ENCODE measurements around the gene JPH2. TPM values are rescaled to one million over a fixed set of nuclear protein-coding genes. Genes with fewer than 3 reads are reported as not detected.

The JPH2 gene
- total RNA-seq, 1 experiment from 2014 or later, result 0.81 TPM

DNA sequence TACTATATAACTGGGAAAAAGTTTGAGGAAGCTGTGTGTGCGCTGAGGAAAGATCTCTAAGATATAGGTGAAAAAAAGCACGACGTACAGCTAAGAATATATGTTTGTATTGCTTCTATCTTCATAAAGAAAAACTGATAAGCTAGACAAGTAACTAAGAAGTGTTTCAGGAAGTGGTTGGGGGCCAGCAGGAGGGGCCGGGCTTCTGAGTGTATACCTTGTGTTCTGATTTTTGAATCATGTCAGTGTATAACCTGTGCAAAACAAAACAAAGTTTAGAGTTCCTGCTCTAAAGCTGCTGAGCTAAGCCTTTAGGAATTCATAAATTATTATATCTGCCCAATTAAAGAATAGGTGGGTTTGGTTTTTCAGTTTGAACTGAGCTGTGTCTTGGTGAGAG is 31.5 kb upstream of the JPH2 start:
- ATAC-seq (no peak), DNase-seq (ENCODE audit: low spot score) (no peak)
- ChIA-PET POLR2A (interaction anchor here (0.9 kb wide), 1 partner anchor 8 kb away, joined by 4 read pairs; the partner anchor contains the start of gene OSER1), CTCF (interaction anchor here (0.9 to 5.2 kb wide), 15 partner anchors 13 to 257 kb away, joined by 3 to 85 read pairs (median 12); partner anchors contain the start of genes FITM2, GDAP1L1 and TTPAL)
- Mint-ChIP-seq H3K36me3 (no peaks in the 10 kb centered on the region), H3K27ac (no peak overlapping the region), H3K4me3 (no peak overlapping the region), H3K4me1 (peaks cover 28% of the 10 kb centered on the region), H3K9me3 (no peaks in the 10 kb centered on the region), H3K27me3 (ENCODE audit: low read depth) (no peaks in the 10 kb centered on the region)
- TF ChIP-seq ZNF219 (CRISPR knock-in tag; IDR thresholded peaks at IDR 0.05; ENCODE audit: borderline replicate concordance) (no peak), ZNF281 (CRISPR knock-in tag; IDR thresholded peaks at IDR 0.05) (no peak), HMGA2 (CRISPR knock-in tag; IDR thresholded peaks at IDR 0.05) (no peak), ZNF671 (CRISPR knock-in tag; IDR thresholded peaks at IDR 0.05) (no peak), NR1H2 (CRISPR knock-in tag; IDR thresholded peaks at IDR 0.05) (no peak), ZNF396 (CRISPR knock-in tag; IDR thresholded peaks at IDR 0.05; ENCODE audit: borderline replicate concordance) (no peak), CDX4 (CRISPR knock-in tag; IDR thresholded peaks at IDR 0.05; ENCODE audit: borderline replicate concordance) (no peak), SOX15 (CRISPR knock-in tag; IDR thresholded peaks at IDR 0.05) (no peak), MXD4 (CRISPR knock-in tag; IDR thresholded peaks at IDR 0.05; ENCODE audit: borderline replicate concordance) (no peak), TEAD1 (CRISPR knock-in tag; IDR thresholded peaks at IDR 0.05) (no peak), E2F1 (CRISPR knock-in tag; IDR thresholded peaks at IDR 0.05) (no peak), ELF4 (CRISPR knock-in tag; IDR thresholded peaks at IDR 0.05; ENCODE audit: low read depth) (no peak), CBFB (CRISPR knock-in tag; IDR thresholded peaks at IDR 0.05; ENCODE audit: low read depth) (no peak), ZNF423 (CRISPR knock-in tag; IDR thresholded peaks at IDR 0.05) (no peak)
- TF ChIP-seq, protein P1, sequence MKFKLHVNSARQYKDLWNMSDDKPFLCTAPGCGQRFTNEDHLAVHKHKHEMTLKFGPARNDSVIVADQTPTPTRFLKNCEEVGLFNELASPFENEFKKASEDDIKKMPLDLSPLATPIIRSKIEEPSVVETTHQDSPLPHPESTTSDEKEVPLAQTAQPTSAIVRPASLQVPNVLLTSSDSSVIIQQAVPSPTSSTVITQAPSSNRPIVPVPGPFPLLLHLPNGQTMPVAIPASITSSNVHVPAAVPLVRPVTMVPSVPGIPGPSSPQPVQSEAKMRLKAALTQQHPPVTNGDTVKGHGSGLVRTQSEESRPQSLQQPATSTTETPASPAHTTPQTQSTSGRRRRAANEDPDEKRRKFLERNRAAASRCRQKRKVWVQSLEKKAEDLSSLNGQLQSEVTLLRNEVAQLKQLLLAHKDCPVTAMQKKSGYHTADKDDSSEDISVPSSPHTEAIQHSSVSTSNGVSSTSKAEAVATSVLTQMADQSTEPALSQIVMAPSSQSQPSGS (CRISPR knock-in tag; IDR thresholded peaks at IDR 0.05; ENCODE audit: borderline replicate concordance, low read depth), result no peak
- TF ChIP-seq, protein P2, sequence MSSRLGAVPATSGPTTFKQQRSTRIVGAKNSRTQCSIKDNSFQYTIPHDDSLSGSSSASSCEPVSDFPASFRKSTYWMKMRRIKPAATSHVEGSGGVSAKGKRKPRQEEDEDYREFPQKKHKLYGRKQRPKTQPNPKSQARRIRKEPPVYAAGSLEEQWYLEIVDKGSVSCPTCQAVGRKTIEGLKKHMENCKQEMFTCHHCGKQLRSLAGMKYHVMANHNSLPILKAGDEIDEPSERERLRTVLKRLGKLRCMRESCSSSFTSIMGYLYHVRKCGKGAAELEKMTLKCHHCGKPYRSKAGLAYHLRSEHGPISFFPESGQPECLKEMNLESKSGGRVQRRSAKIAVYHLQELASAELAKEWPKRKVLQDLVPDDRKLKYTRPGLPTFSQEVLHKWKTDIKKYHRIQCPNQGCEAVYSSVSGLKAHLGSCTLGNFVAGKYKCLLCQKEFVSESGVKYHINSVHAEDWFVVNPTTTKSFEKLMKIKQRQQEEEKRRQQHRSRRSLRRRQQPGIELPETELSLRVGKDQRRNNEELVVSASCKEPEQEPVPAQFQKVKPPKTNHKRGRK (CRISPR knock-in tag; IDR thresholded peaks at IDR 0.05; ENCODE audit: borderline replicate concordance), result no peak
- TF ChIP-seq, protein P3, sequence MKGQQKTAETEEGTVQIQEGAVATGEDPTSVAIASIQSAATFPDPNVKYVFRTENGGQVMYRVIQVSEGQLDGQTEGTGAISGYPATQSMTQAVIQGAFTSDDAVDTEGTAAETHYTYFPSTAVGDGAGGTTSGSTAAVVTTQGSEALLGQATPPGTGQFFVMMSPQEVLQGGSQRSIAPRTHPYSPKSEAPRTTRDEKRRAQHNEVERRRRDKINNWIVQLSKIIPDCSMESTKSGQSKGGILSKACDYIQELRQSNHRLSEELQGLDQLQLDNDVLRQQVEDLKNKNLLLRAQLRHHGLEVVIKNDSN (CRISPR knock-in tag; IDR thresholded peaks at IDR 0.05), result no peak
- TF ChIP-seq, protein P4, sequence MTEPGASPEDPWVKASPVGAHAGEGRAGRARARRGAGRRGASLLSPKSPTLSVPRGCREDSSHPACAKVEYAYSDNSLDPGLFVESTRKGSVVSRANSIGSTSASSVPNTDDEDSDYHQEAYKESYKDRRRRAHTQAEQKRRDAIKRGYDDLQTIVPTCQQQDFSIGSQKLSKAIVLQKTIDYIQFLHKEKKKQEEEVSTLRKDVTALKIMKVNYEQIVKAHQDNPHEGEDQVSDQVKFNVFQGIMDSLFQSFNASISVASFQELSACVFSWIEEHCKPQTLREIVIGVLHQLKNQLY (CRISPR knock-in tag; IDR thresholded peaks at IDR 0.05), result no peak

Data from WTC11 (cell line).